Mesothelial cell of epicardium (in vitro differentiated cells): ENCODE data around the gene HPSE2. TPM values are rescaled to one million over a fixed set of nuclear protein-coding genes. Genes with fewer than 3 reads are reported as not detected.

Source experiments
- DNase-seq, 2 experiments: peaks; one replicate each; pipeline ENCODE4 v3.0.0; 2021; ENCODE audit warnings: low spot score in 2 of 2; ENCODE audit not compliant: unreplicated experiment in 2 of 2
- H3K27ac Mint-ChIP-seq: 2 replicates; pipeline ENCODE4 v1.8.0; 2021; ENCODE audit warnings: mixed read lengths
- H3K27me3 Mint-ChIP-seq: 2 replicates; pipeline ENCODE4 v1.8.0; 2021; ENCODE audit warnings: low read depth, mixed read lengths
- H3K36me3 Mint-ChIP-seq: 2 replicates; pipeline ENCODE4 v1.8.0; 2021; ENCODE audit warnings: mixed read lengths
- H3K4me1 Mint-ChIP-seq: 2 replicates; pipeline ENCODE4 v1.8.0; 2021; ENCODE audit warnings: mixed read lengths
- H3K4me3 Mint-ChIP-seq: 2 replicates; pipeline ENCODE4 v1.8.0; 2021; ENCODE audit warnings: mild to moderate bottlenecking, moderate library complexity, mixed read lengths
- H3K9me3 Mint-ChIP-seq: 2 replicates; pipeline ENCODE4 v1.8.0; 2021; ENCODE audit warnings: mixed read lengths
- total RNA-seq: library from RNA; stranded (reverse); gene quantifications from 3 replicates; pipeline ENCODE4 v1.2.1, GENCODE V29; 2021
- TF ChIP-seq, protein P1 (sequence below): fragments of 200-600 bp; sonication (generic); IDR thresholded peaks from one replicate; pipeline ENCODE4 v1.5.0; 2021; ENCODE audit warnings: antibody characterized with exemption; ENCODE audit not compliant: unreplicated experiment

The HPSE2 gene
- total RNA-seq, 1 donor from 2014 or later, result 2.3 TPM

DNA sequence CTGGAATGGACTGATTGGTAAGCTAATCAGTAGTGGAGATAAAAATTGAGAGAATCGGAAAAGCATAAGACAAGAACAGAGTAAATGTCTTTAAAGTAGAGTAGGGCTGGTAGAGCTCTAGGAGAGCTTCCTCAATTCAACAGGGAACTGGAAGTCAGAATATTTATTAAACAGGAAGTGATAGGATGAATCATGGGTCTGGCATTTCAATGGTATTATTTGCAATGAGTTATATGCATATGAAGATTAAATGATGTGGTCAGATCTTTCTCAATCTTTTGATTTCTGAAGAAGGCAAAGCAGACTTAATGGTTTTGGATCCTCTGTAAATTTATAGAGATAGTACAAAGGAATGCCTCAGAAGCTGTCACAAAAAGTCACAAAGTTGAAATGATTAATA is 349.0 kb downstream of the HPSE2 start:
- peaks cover 3% of the 10 kb centered on the region for H3K27me3 Mint-ChIP-seq
- TF ChIP-seq, protein P1, sequence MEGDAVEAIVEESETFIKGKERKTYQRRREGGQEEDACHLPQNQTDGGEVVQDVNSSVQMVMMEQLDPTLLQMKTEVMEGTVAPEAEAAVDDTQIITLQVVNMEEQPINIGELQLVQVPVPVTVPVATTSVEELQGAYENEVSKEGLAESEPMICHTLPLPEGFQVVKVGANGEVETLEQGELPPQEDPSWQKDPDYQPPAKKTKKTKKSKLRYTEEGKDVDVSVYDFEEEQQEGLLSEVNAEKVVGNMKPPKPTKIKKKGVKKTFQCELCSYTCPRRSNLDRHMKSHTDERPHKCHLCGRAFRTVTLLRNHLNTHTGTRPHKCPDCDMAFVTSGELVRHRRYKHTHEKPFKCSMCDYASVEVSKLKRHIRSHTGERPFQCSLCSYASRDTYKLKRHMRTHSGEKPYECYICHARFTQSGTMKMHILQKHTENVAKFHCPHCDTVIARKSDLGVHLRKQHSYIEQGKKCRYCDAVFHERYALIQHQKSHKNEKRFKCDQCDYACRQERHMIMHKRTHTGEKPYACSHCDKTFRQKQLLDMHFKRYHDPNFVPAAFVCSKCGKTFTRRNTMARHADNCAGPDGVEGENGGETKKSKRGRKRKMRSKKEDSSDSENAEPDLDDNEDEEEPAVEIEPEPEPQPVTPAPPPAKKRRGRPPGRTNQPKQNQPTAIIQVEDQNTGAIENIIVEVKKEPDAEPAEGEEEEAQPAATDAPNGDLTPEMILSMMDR, result no peak
- H3K27ac Mint-ChIP-seq, result no peak overlapping the region
- H3K4me3 Mint-ChIP-seq, result no peak overlapping the region
- no peaks in the 10 kb centered on the region for H3K36me3 Mint-ChIP-seq
- DNase-seq, result no peak
- no peaks in the 10 kb centered on the region for H3K9me3 Mint-ChIP-seq
- no peaks in the 10 kb centered on the region for H3K4me1 Mint-ChIP-seq

DNA sequence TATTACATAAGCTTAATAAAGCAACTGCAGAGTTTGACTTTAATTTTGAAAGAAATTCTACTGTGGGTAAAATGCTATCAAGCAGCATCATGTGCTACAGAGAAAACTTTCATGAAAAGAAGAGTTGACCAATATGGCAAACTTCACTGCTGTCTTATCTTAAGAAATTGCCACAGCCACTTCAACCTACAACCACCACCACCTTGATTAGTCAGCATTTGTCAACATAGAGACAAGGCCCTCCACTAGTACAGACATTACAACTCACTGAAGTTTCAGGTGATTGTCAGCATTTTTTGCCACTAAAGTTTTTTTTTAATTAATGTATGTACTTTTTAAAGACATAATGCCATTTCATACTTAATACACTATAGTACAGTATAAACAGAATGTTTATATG is 350.3 kb downstream of the HPSE2 start:
- H3K4me1 Mint-ChIP-seq, result no peaks in the 10 kb centered on the region
- H3K36me3 Mint-ChIP-seq, result no peaks in the 10 kb centered on the region
- H3K27me3 Mint-ChIP-seq, result peaks cover 3% of the 10 kb centered on the region
- DNase-seq, result no peak
- TF ChIP-seq, protein P1, result no peak
- H3K4me3 Mint-ChIP-seq, result no peak overlapping the region
- H3K9me3 Mint-ChIP-seq, result no peaks in the 10 kb centered on the region
- H3K27ac Mint-ChIP-seq, result no peak overlapping the region

DNA sequence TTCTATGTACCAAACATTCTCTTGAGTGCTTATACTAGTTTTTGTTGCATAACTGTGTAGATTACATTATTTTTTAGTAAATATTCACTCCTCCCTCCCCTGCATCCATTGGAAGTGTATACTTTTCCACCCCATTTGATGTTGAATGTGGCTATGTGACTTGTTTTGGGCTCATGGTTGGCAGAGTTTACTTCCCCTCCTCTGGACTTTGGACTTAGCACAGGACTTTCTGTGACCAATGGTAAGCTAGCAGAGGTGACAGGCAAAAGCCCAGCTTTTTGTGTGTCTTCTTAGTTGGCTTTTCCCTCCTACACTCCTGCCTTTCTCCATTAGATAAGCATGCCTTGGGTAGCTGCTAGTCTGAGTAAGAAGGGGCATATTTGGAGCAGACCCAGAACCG is 353.9 kb downstream of the HPSE2 start:
- Mint-ChIP-seq H3K36me3 (no peaks in the 10 kb centered on the region), H3K4me3 (no peak overlapping the region), H3K27ac (no peak overlapping the region), H3K27me3 (peaks cover 3% of the 10 kb centered on the region), H3K9me3 (no peaks in the 10 kb centered on the region), H3K4me1 (peaks cover 3% of the 10 kb centered on the region)
- DNase-seq, result no peak
- TF ChIP-seq, protein P1, result no peak

DNA sequence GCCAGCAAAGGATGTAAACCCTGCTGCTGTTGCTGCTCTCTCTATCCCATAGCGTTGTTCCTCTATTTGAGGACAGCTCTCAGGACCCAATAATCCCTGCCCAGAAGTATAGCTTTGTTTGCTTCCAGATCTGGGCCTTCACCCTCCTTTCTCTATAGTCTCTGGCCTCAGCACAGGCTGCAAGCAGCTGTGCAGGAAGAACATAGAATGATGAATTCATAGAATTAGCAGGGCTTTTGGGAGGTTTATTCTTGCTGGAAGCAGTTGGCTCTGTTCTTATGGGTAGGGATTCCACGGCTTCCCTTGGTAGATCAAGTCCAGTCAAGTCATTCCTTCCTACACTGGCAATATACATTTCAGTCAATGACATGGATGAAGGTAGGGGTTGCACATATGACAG is 354.7 kb downstream of the HPSE2 start:
- H3K4me3 Mint-ChIP-seq, result no peak overlapping the region

DNA sequence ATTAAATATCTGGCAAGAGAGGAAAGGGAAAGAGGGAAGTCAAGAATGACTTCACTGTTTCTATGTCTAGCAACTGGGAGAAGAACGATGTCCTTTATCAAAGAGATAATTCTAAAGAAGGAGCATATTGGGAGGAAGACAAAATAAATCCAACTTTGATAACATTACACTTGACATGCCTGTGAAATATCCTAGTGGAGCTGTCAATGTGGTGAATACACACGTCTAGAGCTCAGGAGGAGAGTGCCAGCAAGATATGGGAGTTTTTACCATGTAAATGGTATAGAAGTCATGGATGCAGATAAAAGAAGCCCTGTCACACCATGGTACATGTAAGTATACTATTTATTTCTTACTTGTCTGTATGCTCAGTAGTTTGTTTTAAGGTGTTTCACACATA is 356.7 kb downstream of the HPSE2 start:
- H3K36me3 Mint-ChIP-seq, result no peaks in the 10 kb centered on the region
- no peak overlapping the region for H3K4me3 Mint-ChIP-seq
- H3K9me3 Mint-ChIP-seq, result no peaks in the 10 kb centered on the region
- H3K4me1 Mint-ChIP-seq, result peaks cover 8% of the 10 kb centered on the region
- TF ChIP-seq, protein P1, result no peak
- H3K27ac Mint-ChIP-seq, result no peak overlapping the region
- DNase-seq, result no peak
- peaks cover 14% of the 10 kb centered on the region for H3K27me3 Mint-ChIP-seq

More for the DNA sequence above, 354.7 kb downstream of the HPSE2 start:
- no peak for DNase-seq
- TF ChIP-seq, protein P1, result no peak
- Mint-ChIP-seq H3K27ac (no peak overlapping the region), H3K4me1 (peaks cover 3% of the 10 kb centered on the region), H3K9me3 (no peaks in the 10 kb centered on the region), H3K36me3 (no peaks in the 10 kb centered on the region), H3K27me3 (peaks cover 3% of the 10 kb centered on the region)

DNA sequence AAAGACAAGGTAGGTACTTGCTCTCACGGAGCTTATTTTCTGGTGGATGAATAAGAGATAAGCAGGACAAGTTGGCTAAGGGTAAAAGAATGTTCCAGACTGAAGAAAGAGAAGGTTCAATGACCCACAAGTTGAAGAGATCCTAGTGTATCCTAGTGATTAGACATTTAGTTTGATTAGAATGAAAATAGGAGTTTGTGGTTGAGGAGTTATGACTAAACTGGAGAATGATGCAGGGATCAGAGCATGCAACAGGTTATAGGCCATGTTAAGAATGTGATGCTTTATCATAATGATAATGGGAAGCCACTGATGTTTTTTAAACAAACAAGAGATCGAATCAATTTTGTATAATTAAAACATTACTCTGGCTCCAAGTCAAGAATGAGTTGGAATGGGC is 357.2 kb downstream of the HPSE2 start:
- H3K27me3 Mint-ChIP-seq, result peaks cover 15% of the 10 kb centered on the region
- no peaks in the 10 kb centered on the region for H3K9me3 Mint-ChIP-seq
- no peaks in the 10 kb centered on the region for H3K36me3 Mint-ChIP-seq
- H3K4me3 Mint-ChIP-seq, result no peak overlapping the region
- peaks cover 8% of the 10 kb centered on the region for H3K4me1 Mint-ChIP-seq
- no peak overlapping the region for H3K27ac Mint-ChIP-seq
- no peak for DNase-seq
- TF ChIP-seq, protein P1, result no peak
